H1 (cell line): ENCODE results near the gene MOCS1. TPM values are rescaled to one million over a fixed set of nuclear protein-coding genes. Genes with fewer than 3 reads are reported as not detected.

Experiments used
- CTCF ChIA-PET: fragments of 300-600 bp; sonication (Branson Sonifier 250); formaldehyde crosslinking; loops from one replicate; lab custom pipeline; 2021; ENCODE audit not compliant: partially characterized antibody; lab: Charles Lee
- POLR2A ChIA-PET: fragments of 300-600 bp; sonication (Branson Sonifier 250); formaldehyde crosslinking; loops from one replicate; lab custom pipeline; 2021; ENCODE audit warnings: inconsistent platforms; ENCODE audit not compliant: partially characterized antibody; lab: Charles Lee
- DNase-seq, 2 experiments: peaks; one replicate each; pipeline versions ENCODE4 v3.0.0 to v3.0.0-alpha.2; 2010 to 2022; ENCODE audit warnings: low spot score in 2 of 2, low read depth in 1 of 2, mixed read lengths in 1 of 2
- FAIRE-seq: peaks from 2 replicates; lab custom pipeline; 2011; peaks lifted over from hg19 to GRCh38; lab: Jason Lieb, UNC
- H2AFZ ChIP-seq: 2 replicates; pipeline ENCODE4 v1.8.1; 2012; ENCODE audit warnings: low read length, inconsistent platforms
- H2AK5ac ChIP-seq: 2 replicates; pipeline ENCODE4 v1.6.1; 2013; ENCODE audit warnings: low read depth, low read length
- H2BK120ac ChIP-seq: replicated peaks from 2 replicates; pipeline ENCODE3; 2013; ENCODE audit warnings: low read depth, low read length, inconsistent platforms
- H2BK12ac ChIP-seq: 2 replicates; pipeline ENCODE4 v1.6.1; 2013; ENCODE audit warnings: low read depth, low read length
- H2BK15ac ChIP-seq: 2 replicates; pipeline ENCODE4 v1.6.1; 2013; ENCODE audit warnings: low read length
- H2BK20ac ChIP-seq: 2 replicates; pipeline ENCODE4 v1.6.1; 2013; ENCODE audit warnings: low read length
- H2BK5ac ChIP-seq: 2 replicates; pipeline ENCODE4 v1.6.1; 2013; ENCODE audit warnings: low read depth, low read length
- H3K14ac ChIP-seq: 2 replicates; pipeline ENCODE4 v1.6.1; 2013; ENCODE audit warnings: inconsistent platforms; ENCODE audit not compliant: insufficient read length
- H3K18ac ChIP-seq: 2 replicates; pipeline ENCODE4 v1.6.1; 2013; ENCODE audit warnings: low read length; ENCODE audit errors: extremely low read depth
- H3K23ac ChIP-seq: 2 replicates; pipeline ENCODE4 v1.6.1; 2013; ENCODE audit warnings: inconsistent platforms; ENCODE audit not compliant: insufficient read length
- H3K23me2 ChIP-seq: 2 replicates; pipeline ENCODE4 v1.6.1; 2013; ENCODE audit warnings: low read depth, low read length
- H3K27ac ChIP-seq: 2 replicates; pipeline ENCODE4 v1.6.1; 2011; ENCODE audit warnings: low read depth, low read length, inconsistent platforms
- H3K27me3 ChIP-seq, 4 experiments: replicated peaks in 1 of 4; 1 replicate in 1 of 4; 2 replicates in 3 of 4; pipeline versions ENCODE4 v1.6.1 to v1.8.1; 2011 to 2013; ENCODE audit warnings: low read length in 3 of 4, mild to moderate bottlenecking in 3 of 4, inconsistent platforms in 2 of 4, mixed read lengths in 2 of 4, moderate library complexity in 1 of 4; ENCODE audit not compliant: control insufficient read depth in 3 of 4, insufficient read depth in 3 of 4; ENCODE audit errors: extremely low read depth in 1 of 4
- H3K36me3 ChIP-seq, 4 experiments: 2 replicates each; pipeline versions ENCODE4 v1.6.1 to v1.8.1; 2011 to 2013; ENCODE audit warnings: mild to moderate bottlenecking in 4 of 4, low read length in 3 of 4, moderate library complexity in 2 of 4, control low read depth in 1 of 4, inconsistent platforms in 1 of 4; ENCODE audit not compliant: insufficient read depth in 4 of 4, control insufficient read depth in 2 of 4
- H3K4ac ChIP-seq: replicated peaks from 2 replicates; pipeline ENCODE3; 2013; ENCODE audit warnings: low read length, low read depth, mixed read lengths, inconsistent platforms; ENCODE audit not compliant: insufficient read length
- H3K4me1 ChIP-seq, 4 experiments: replicated peaks in 1 of 4; 1 replicate in 1 of 4; 2 replicates in 3 of 4; pipeline versions ENCODE4 v1.6.1 to v1.8.1; 2011 to 2013; ENCODE audit warnings: low read length in 3 of 4, inconsistent platforms in 2 of 4, mixed read lengths in 1 of 4; ENCODE audit not compliant: insufficient read depth in 4 of 4, control insufficient read depth in 3 of 4
- H3K4me2 ChIP-seq, 2 experiments: 2 replicates each; pipeline versions ENCODE4 v1.6.1 to v1.8.1; 2011 to 2013; ENCODE audit warnings: low read depth in 2 of 2, low read length in 2 of 2, control low read depth in 1 of 2, inconsistent platforms in 1 of 2, mild to moderate bottlenecking in 1 of 2; ENCODE audit not compliant: insufficient read depth in 1 of 2
- H3K4me3 ChIP-seq, 4 experiments: fragments of 200-600, 300-600 bp in 1 of 4; sonication (generic), shearing (Covaris generic), sonication (Bioruptor Twin) in 1 of 4; 2 replicates each; pipeline versions ENCODE4 v1.5.1 to v1.8.1; 2011 to 2016; ENCODE audit warnings: low read length in 4 of 4, low read depth in 3 of 4, control low read depth in 2 of 4, inconsistent platforms in 2 of 4, mild to moderate bottlenecking in 2 of 4, mixed read lengths in 1 of 4, moderate library complexity in 1 of 4; ENCODE audit not compliant: insufficient read depth in 2 of 4; ENCODE audit errors: extremely low read depth in 1 of 4
- H3K56ac ChIP-seq: replicated peaks from 2 replicates; pipeline ENCODE3; 2013; ENCODE audit warnings: low read depth, mild to moderate bottlenecking, mixed read lengths, low read length, inconsistent platforms; ENCODE audit not compliant: insufficient read length
- H3K79me1 ChIP-seq: 2 replicates; pipeline ENCODE4 v1.6.1; 2013; ENCODE audit warnings: low read depth, low read length, control low read depth
- H3K79me2 ChIP-seq, 2 experiments: 2 replicates each; pipeline versions ENCODE4 v1.6.1 to v1.8.1; 2012 to 2013; ENCODE audit warnings: low read length in 2 of 2, mild to moderate bottlenecking in 2 of 2, inconsistent platforms in 1 of 2; ENCODE audit not compliant: insufficient read depth in 2 of 2, control insufficient read depth in 1 of 2
- H3K9ac ChIP-seq, 4 experiments: replicated peaks in 1 of 4; 1 replicate in 1 of 4; 2 replicates in 3 of 4; pipeline versions ENCODE4 v1.6.1 to v1.8.1; 2011 to 2013; ENCODE audit warnings: low read depth in 3 of 4, low read length in 3 of 4, control low read depth in 2 of 4, mild to moderate bottlenecking in 2 of 4, moderate library complexity in 2 of 4, inconsistent platforms in 1 of 4; ENCODE audit errors: extremely low read depth in 1 of 4
- H3K9me3 ChIP-seq, 2 experiments: 2 replicates each; pipeline versions ENCODE4 v1.6.1 to v1.8.1; 2012 to 2013; ENCODE audit warnings: mild to moderate bottlenecking in 2 of 2, moderate library complexity in 2 of 2, control low read depth in 1 of 2, inconsistent platforms in 1 of 2, low read depth in 1 of 2, low read length in 1 of 2, mixed read lengths in 1 of 2; ENCODE audit not compliant: insufficient read depth in 2 of 2
- H4K20me1 ChIP-seq, 2 experiments: replicated peaks in 1 of 2; 2 replicates each; pipeline versions ENCODE3 to v1.8.1; 2011 to 2013; ENCODE audit warnings: inconsistent platforms in 2 of 2, low read length in 2 of 2, mild to moderate bottlenecking in 1 of 2; ENCODE audit not compliant: insufficient read depth in 2 of 2, control insufficient read depth in 1 of 2
- H4K5ac ChIP-seq: 2 replicates; pipeline ENCODE4 v1.6.1; 2013; ENCODE audit warnings: low read length, low read depth, mixed read lengths, inconsistent platforms; ENCODE audit not compliant: insufficient read length
- H4K8ac ChIP-seq: 2 replicates; pipeline ENCODE4 v1.8.0; 2013; ENCODE audit warnings: mild to moderate bottlenecking, moderate library complexity, low read length, inconsistent platforms; ENCODE audit not compliant: insufficient read depth; ENCODE audit errors: extremely low read depth
- H4K91ac ChIP-seq: replicated peaks from 2 replicates; pipeline ENCODE3; 2013; ENCODE audit warnings: low read length, mixed read lengths, inconsistent platforms; ENCODE audit not compliant: insufficient read length
- ASH2L ChIP-seq: fragments of 200-600, 300-600 bp; sonication (generic); IDR thresholded peaks from one replicate; pipeline ENCODE4 v1.7.1; 2017; ENCODE audit warnings: low read length
- ATF2 ChIP-seq: IDR thresholded peaks from 2 replicates; pipeline ENCODE4 v1.6.1; 2012; ENCODE audit warnings: low read length, inconsistent platforms
- BRCA1 ChIP-seq: IDR thresholded peaks from 2 replicates; pipeline ENCODE4 v1.6.1; 2012; ENCODE audit warnings: low read depth, low read length, improper control_type of control experiment
- CBX8 ChIP-seq: fragments of 300-800, 300-1000 bp; sonication (generic); IDR thresholded peaks from 2 replicates; pipeline ENCODE4 v1.7.1; 2016; ENCODE audit warnings: low read depth, low read length, borderline replicate concordance
- GTF2F1 ChIP-seq: IDR thresholded peaks from 2 replicates; pipeline ENCODE4 v1.6.1; 2012; ENCODE audit warnings: low read depth, low read length, improper control_type of control experiment, borderline replicate concordance
- KDM5A ChIP-seq: fragments of 200-600 bp; IDR thresholded peaks from 2 replicates; pipeline ENCODE4 v1.7.1; 2012; ENCODE audit warnings: mild to moderate bottlenecking, low read length, inconsistent platforms, mixed read lengths
- MAFK ChIP-seq: IDR thresholded peaks from 2 replicates; pipeline ENCODE4 v1.6.1; 2012; ENCODE audit warnings: low read depth, mild to moderate bottlenecking, improper control_type of control experiment, low read length
- NRF1 ChIP-seq: IDR thresholded peaks from 2 replicates; pipeline ENCODE4 v1.6.1; 2011; ENCODE audit warnings: mild to moderate bottlenecking, low read depth, low read length, improper control_type of control experiment
- POLR2AphosphoS5 ChIP-seq: IDR thresholded peaks from 2 replicates; pipeline ENCODE4 v1.6.1; 2011; ENCODE audit warnings: low read depth, low read length
- RAD21 ChIP-seq, 2 experiments: IDR thresholded peaks in 1 of 2; conservative IDR thresholded peaks in 1 of 2; 2 replicates each; pipeline ENCODE4 v1.6.1; 2011; ENCODE audit warnings: low read depth in 2 of 2, low read length in 2 of 2, improper control_type of control experiment in 1 of 2, inconsistent platforms in 1 of 2, mild to moderate bottlenecking in 1 of 2, moderate library complexity in 1 of 2
- SP1 ChIP-seq: IDR thresholded peaks from 2 replicates; pipeline ENCODE4 v1.6.1; 2011; ENCODE audit warnings: low read depth, low read length
- TAF7 ChIP-seq: optimal IDR thresholded peaks from 2 replicates; pipeline ENCODE3; 2011; ENCODE audit warnings: low read depth, mild to moderate bottlenecking, inconsistent platforms, low read length, moderate library complexity, borderline replicate concordance
- ZNF274 ChIP-seq: IDR thresholded peaks from 2 replicates; pipeline ENCODE4 v1.7.0; 2012; ENCODE audit warnings: low read length, borderline replicate concordance; ENCODE audit errors: extremely low read depth
- WGBS, 2 experiments: shearing (Covaris generic) in 1 of 2; methylation state at CpG; one replicate each; pipeline versions ENCODE4 v1.1.6 to v1.1.7; 2013 to 2015; ENCODE audit warnings: low lambda C conversion rate in 2 of 2, mixed read lengths in 2 of 2, inconsistent platforms in 1 of 2, low coverage in 1 of 2, missing lambda C conversion rate in 1 of 2; ENCODE audit not compliant: insufficient replicate concordance in 2 of 2, insufficient coverage in 1 of 2, insufficient read length in 1 of 2; ENCODE audit errors: extremely low coverage in 1 of 2, missing lambda C conversion rate in 1 of 2; 5-methylcytosine and 5-hydroxymethylcytosine counted together
- polyA plus RNA-seq, 7 experiments: library from polyadenylated mRNA; depleted of rRNA in 3 of 7; stranded (reverse) in 5 of 7; unstranded in 2 of 7; fragments of >200 nt in 5 of 7; fragments of 200-250 nt in 2 of 7; gene quantifications; 1 replicate in 5 of 7; 2 replicates in 1 of 7; 4 replicates in 1 of 7; pipeline versions ENCODE4 v1.2.1 to v1.2.3, GENCODE V29; 2011 to 2013; ENCODE audit warnings: missing spikeins in 2 of 7, mixed read lengths in 2 of 7
- total RNA-seq: library from RNA; stranded (reverse); fragmentation: NEBNext Ultra II Directional; extraction: Animal tissue kit (Norgen Biotek cat#: 25700); gene quantifications from 2 replicates; pipeline ENCODE4 v1.2.1, GENCODE V29; 2021

Gene MOCS1
- total and polyA plus RNA-seq, 2 of the 8 experiments (the other 6 are each of a cell fraction or from before 2014, with no cell fraction given): 13.4 to 19.7 TPM

- Histone ChIP-seq H3K4ac (no peak overlapping the region), H3K4me1 (no peaks in the 10 kb centered on the region), H4K20me1 (no peaks in the 10 kb centered on the region), H4K5ac (no peak overlapping the region), H2BK12ac (no peak overlapping the region), H3K4me3 (no peak overlapping the region), H2AFZ (no peak overlapping the region), H4K8ac (no peak overlapping the region), H2AK5ac (no peak overlapping the region), H2BK120ac (no peak overlapping the region), H3K14ac (no peak overlapping the region), H3K4me2 (no peak overlapping the region), H3K36me3 (no peaks in the 10 kb centered on the region), H3K23me2 (0 out of 2 replicates have a peak, but pooled peaks cover 2% of the 10 kb centered on the region), H3K23ac (no peak overlapping the region), H3K18ac (no peak overlapping the region), H3K56ac (no peak overlapping the region), H2BK15ac (no peak overlapping the region), H3K9me3 (no peaks in the 10 kb centered on the region), H4K91ac (no peak overlapping the region), H2BK5ac (no peak overlapping the region), H3K9ac (no peak overlapping the region), H3K27ac (no peak overlapping the region), H3K27me3 (no peaks in the 10 kb centered on the region), H3K79me1 (no peaks in the 10 kb centered on the region), H3K79me2 (no peaks in the 10 kb centered on the region), H2BK20ac (no peak overlapping the region)
- TF ChIP-seq POLR2AphosphoS5 (no peak), GTF2F1 (no peak), NRF1 (no peak), BRCA1 (no peak), ASH2L (no peak), MAFK (no peak), CBX8 (no peak), TAF7 (no peak), KDM5A (no peak), RAD21 (IDR thresholded peaks at IDR 0.05 in 1 of 2, conservative IDR thresholded peaks at IDR 0.05 in 1 of 2; ENCODE audit: low read depth in 2 of 2, low read length in 2 of 2) (no peak), ZNF274 (no peak), SP1 (no peak), ATF2 (no peak)
- WGBS, 2 experiments: 99% methylated on average over 4 of the region's 4 CpGs; no CpG with 5 or more reads in 1 of the 2 experiments
- no peak for DNase-seq
- no peak for FAIRE-seq
- ChIA-PET POLR2A (no interaction called here), CTCF (interaction anchor here (0.8 to 15.7 kb wide), 8 partner anchors 12 to 527 kb away, joined by 3 to 135 read pairs (median 4); no protein-coding TSS in a partner anchor)
Observed at GRCh38 chr6:39880594-39880993, 53.7 kb downstream of the MOCS1 start.
